ENCODE data around the gene ACTR1A. TPM values are rescaled to one million over a fixed set of nuclear protein-coding genes. Genes with fewer than 3 reads are reported as not detected.

The ACTR1A gene
- total and polyA plus RNA-seq, 10 donors: 25.5 to 90.8 (median 66.8) TPM

DNA sequence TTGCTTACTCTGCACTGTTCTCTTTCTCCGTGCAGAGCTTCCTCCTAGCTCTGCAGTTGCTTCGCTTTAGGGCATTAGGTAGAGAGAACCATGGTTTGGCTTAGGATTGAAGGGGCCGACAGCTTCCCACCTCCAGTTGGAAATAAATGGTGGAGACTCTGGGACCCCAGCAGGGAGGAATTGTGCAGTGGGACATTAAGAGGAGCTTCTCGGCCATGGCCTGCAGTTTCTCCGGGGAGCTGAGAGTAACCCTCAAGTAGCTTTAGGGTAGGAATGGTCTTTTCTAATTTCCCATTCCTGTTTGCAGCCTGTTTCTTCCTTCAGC lies 2.4 kb upstream of the ACTR1A start:
- WGBS, 5 donors: 8 to 17% (median 15%) methylated on average over 5 of the region's 5 CpGs
- peak; percentile 51 for DNase-seq
- Histone ChIP-seq H3K4me3 (peak overlapping the region; percentile 76 to 98 (median 92)), H3K36me3 (peaks cover 0 to 37% (median 9%) of the 10 kb centered on the region in 6 donors), H3K4me1 (peaks cover 27 to 87% (median 58%) of the 10 kb centered on the region in 6 donors), H3K9me3 (no peaks in the 10 kb centered on the region), H3K27me3 (replicated peaks in 1 of 7) (no peaks in the 10 kb centered on the region), H3K27ac (peak overlapping the region; percentile 48 to 97 (median 93))
- intact Hi-C loops (cut with DNase I; ENCODE audit: low total_unique reads): loop anchor here (5.0 kb wide), 1 partner anchor 77 kb away; no protein-coding TSS in a partner anchor
- TF ChIP-seq POLR2A (IDR thresholded peaks at IDR 0.05) (no peak), POLR2AphosphoS5 (IDR thresholded peaks at IDR 0.05) (no peak)
- TF ChIP-seq, protein P1, sequence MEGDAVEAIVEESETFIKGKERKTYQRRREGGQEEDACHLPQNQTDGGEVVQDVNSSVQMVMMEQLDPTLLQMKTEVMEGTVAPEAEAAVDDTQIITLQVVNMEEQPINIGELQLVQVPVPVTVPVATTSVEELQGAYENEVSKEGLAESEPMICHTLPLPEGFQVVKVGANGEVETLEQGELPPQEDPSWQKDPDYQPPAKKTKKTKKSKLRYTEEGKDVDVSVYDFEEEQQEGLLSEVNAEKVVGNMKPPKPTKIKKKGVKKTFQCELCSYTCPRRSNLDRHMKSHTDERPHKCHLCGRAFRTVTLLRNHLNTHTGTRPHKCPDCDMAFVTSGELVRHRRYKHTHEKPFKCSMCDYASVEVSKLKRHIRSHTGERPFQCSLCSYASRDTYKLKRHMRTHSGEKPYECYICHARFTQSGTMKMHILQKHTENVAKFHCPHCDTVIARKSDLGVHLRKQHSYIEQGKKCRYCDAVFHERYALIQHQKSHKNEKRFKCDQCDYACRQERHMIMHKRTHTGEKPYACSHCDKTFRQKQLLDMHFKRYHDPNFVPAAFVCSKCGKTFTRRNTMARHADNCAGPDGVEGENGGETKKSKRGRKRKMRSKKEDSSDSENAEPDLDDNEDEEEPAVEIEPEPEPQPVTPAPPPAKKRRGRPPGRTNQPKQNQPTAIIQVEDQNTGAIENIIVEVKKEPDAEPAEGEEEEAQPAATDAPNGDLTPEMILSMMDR (IDR thresholded peaks at IDR 0.05 in 8 of 11, conservative IDR thresholded peaks at IDR 0.05 in 3 of 11): no peak

DNA sequence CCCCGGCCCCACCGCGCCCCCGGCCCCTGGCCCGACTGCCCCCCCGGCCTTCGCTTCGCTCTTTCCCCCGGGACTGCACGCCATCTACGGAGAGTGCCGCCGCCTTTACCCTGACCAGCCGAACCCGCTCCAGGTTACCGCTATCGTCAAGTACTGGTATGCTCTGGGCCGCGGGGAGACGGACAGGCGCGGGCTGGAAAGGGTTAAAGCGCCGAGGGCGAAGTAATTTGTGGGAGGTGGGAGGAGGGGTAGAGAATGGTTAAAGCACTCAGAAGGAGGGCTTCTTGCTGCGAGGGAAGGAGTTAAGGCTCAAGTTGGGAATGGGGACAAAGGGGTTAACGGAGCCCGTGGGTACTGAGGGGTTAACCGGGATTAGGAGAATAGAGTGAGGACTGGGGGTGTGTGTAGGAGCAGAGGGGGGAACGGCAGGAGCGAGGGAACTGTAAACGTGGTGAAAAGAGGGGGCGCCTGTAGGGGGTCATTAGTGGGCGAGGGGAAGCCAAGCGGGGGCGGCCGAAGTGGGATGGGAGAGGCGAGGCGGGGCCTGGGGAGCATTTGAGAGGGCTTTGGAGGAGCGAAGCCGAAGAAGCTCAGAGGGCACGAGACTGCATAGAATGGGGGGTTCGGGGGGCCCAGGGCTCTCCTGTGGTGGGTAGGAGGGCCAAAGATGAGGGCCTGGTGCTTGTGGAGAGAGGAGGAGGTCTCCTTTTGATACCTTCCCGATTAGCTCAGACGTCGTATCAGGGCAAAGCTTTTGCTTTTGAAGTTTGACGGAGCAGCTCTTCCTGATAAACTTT lies 1.9 kb upstream of the ACTR1A start:
- intact Hi-C loops (cut with DNase I; ENCODE audit: low total_unique reads): loop anchor here (5.0 kb wide), 1 partner anchor 78 kb away; no protein-coding TSS in a partner anchor

DNA sequence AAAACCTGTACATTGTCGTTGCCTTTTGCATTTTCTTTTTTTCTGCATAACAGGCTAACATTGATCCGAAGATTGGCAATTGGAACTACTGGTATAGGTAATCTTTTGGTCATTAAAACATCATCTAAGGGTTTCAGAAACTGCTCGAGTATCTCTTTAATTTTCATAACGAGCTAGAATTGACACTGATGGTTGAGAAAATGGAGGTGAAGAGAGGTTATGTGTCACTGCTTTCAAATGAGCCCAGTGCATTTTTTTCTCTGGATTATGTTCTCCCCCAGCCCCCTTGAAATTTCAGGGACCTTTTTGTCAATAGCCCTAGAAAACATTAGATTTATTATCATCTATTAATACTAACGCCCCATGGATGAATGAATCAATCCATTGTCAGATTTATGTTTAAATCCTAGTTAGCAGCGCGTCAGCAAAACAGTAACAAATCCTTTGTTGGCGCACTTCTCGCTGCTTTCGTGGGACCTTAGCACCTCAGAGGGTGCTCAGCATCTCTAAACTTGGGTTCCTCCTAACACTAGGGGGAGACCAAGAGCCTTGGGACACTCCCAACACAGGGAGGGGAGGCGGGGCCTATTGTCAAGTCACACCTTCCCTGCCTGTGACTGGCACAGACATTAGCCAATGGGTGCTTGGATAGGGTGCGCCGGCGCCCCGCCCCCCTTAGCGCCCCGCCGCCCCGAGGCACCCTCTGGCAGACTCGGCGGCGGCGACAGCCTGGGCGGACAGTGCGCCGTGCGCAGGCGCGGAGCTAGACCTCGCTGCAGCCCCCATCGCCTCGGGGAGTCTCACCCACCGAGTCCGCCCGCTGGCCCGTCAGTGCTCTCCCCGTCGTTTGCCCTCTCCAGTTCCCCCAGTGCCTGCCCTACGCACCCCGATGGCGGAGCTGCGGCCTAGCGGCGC lies 1.0 kb upstream of the ACTR1A start, which contains the start of gene SUFU:
Gene SUFU (plus strand): TSS at position 709 of the 915 bp plus-strand sequence. CDS start 181 bp downstream, at position 890.
- WGBS, 5 donors: 0 to 2% (median 1%) methylated on average over 22 to 44 of the region's 44 CpGs
- no peaks in the 10 kb centered on the region for H3K9me3 ChIP-seq
- DNase-seq: peak; percentile 99
- H3K27ac ChIP-seq: peak within 1 kb of the TSS; percentile 74 to 97 (median 93)
- peak in 1 of 3 donors; percentile 47 for TF ChIP-seq POLR2A (IDR thresholded peaks at IDR 0.05)
- TF ChIP-seq, protein P1 (IDR thresholded peaks at IDR 0.05 in 8 of 11, conservative IDR thresholded peaks at IDR 0.05 in 3 of 11): peak; percentile 85 to 97 (median 94)
- peak; percentile 91 to 92 (median 92) for TF ChIP-seq POLR2AphosphoS5 (IDR thresholded peaks at IDR 0.05)
- H3K4me3 ChIP-seq: peak within 1 kb of the TSS; percentile 76 to 98 (median 92)
- intact Hi-C loops (cut with DNase I; ENCODE audit: low total_unique reads): loop anchor here (5.0 kb wide), 1 partner anchor 79 kb away; no protein-coding TSS in a partner anchor
- H3K27me3 ChIP-seq (replicated peaks in 1 of 7): no peaks in the 10 kb centered on the region
- H3K36me3 ChIP-seq: peaks cover 0 to 24% (median 0%) of the 10 kb centered on the region in 6 donors
- H3K4me1 ChIP-seq: peaks cover 30 to 87% (median 61%) of the 10 kb centered on the region in 6 donors

More for the DNA sequence above, 1.9 kb upstream of the ACTR1A start:
- Histone ChIP-seq H3K27me3 (replicated peaks in 1 of 7) (no peaks in the 10 kb centered on the region), H3K9me3 (no peaks in the 10 kb centered on the region), H3K36me3 (peaks cover 0 to 32% (median 5%) of the 10 kb centered on the region in 6 donors), H3K27ac (peak overlapping the region; percentile 74 to 97 (median 93)), H3K4me1 (peaks cover 29 to 87% (median 59%) of the 10 kb centered on the region in 6 donors), H3K4me3 (peak overlapping the region; percentile 76 to 98 (median 92))
- 1 to 2% (median 1%) methylated on average over 34 to 47 of the region's 47 CpGs for WGBS, 5 donors
- peak; percentile 89 for DNase-seq
- TF ChIP-seq POLR2AphosphoS5 (IDR thresholded peaks at IDR 0.05) (peak in 1 of 3 donors; percentile 31), POLR2A (IDR thresholded peaks at IDR 0.05) (no peak)
- TF ChIP-seq, protein P1 (IDR thresholded peaks at IDR 0.05 in 8 of 11, conservative IDR thresholded peaks at IDR 0.05 in 3 of 11): no peak

Data from spleen (tissue), 11 donors.